Activated CD4-positive, alpha-beta T cell treated with anti-CD3 and anti-CD28 coated beads, Interleukin-2, amount 50 U/mL, for 48 hours (primary cell): ENCODE data around the gene RBM3.

Source experiments
- DNase-seq, 2 experiments: peaks; one replicate each; pipeline ENCODE4 v3.0.0-alpha.2; 2020

Gene RBM3

DNA sequence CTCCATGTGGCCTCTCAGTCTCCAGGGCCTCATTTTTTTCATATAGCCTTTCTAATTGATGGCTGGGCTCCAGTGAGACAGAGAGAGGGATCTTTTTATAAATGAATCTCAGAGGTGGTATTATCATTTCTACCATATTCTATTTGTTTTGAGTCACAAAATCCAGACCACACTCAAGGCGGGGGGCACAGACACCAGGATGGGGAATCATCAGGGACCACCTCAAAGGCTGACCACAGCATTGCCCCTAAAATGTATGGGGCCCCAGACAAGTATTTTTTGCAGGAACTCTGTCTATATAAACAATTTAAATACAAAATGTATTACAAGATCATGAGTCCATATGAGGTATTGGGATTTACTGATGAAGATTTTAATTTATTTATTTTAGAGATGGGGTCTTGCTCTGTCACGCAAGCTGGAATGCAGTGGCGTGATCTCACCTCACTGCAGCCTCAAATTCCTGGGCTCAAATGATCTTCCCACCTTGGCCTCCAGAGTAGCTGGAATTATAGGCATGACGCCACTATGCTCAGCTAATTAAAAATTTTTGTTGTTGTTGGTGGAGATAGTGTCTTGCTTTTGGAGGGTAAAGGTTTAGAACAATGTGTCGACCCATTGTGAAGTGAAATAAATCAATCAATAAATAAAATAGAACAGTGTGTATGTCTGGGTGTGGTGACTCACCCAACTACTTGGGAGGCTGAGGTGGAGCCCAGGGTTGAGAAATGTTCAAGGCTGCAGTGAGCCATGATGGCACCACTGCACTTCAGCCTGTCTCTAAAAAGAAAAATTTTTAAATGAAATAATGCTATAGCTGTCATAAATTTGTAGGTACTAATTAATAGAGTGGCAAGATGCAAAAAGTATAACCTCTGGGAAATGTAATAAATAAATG, 52.4 kb downstream of the RBM3 start:
- DNase-seq: no peak
